Mucosa of rectum (tissue), 2 donors: ENCODE data around the gene SHLD1.
"Not testable (repeated sequence)": the region's sequence is repeated elsewhere in the genome, so short reads cannot be mapped to it uniquely, and the experiment has no call there.

Experiments
- H3K27ac ChIP-seq, 2 donors: one replicate each; pipeline ENCODE4 v1.7.0; 2013; ENCODE audit warnings: inconsistent platforms in 2 of 2, low read depth in 2 of 2, low read length in 2 of 2
- H3K27me3 ChIP-seq, 2 donors: one replicate each; pipeline ENCODE4 v1.7.0; 2013; ENCODE audit warnings: low read length in 2 of 2; ENCODE audit not compliant: control insufficient read depth in 2 of 2, insufficient read depth in 2 of 2
- H3K36me3 ChIP-seq, 2 donors: one replicate each; pipeline ENCODE4 v1.7.0; 2013; ENCODE audit warnings: low read length in 2 of 2; ENCODE audit not compliant: control insufficient read depth in 2 of 2, insufficient read depth in 2 of 2
- H3K4me1 ChIP-seq, 2 donors: one replicate each; pipeline ENCODE4 v1.7.0; 2013; ENCODE audit warnings: low read length in 2 of 2, mild to moderate bottlenecking in 1 of 2; ENCODE audit not compliant: control insufficient read depth in 2 of 2, insufficient read depth in 2 of 2
- H3K4me3 ChIP-seq, 2 donors: one replicate each; pipeline ENCODE4 v1.7.0; 2013; ENCODE audit warnings: low read length in 2 of 2
- H3K9ac ChIP-seq, 2 donors: one replicate each; pipeline ENCODE4 v1.7.0; 2013; ENCODE audit warnings: low read length in 2 of 2, low read depth in 1 of 2, mild to moderate bottlenecking in 1 of 2
- H3K9me3 ChIP-seq, 2 donors: one replicate each; pipeline ENCODE4 v1.7.0; 2013; ENCODE audit warnings: low read length in 2 of 2; ENCODE audit not compliant: control insufficient read depth in 2 of 2
- donor health status: healthy.
- donor health status: Normal muscosa, but diverticular disease.

SHLD1 gene

DNA sequence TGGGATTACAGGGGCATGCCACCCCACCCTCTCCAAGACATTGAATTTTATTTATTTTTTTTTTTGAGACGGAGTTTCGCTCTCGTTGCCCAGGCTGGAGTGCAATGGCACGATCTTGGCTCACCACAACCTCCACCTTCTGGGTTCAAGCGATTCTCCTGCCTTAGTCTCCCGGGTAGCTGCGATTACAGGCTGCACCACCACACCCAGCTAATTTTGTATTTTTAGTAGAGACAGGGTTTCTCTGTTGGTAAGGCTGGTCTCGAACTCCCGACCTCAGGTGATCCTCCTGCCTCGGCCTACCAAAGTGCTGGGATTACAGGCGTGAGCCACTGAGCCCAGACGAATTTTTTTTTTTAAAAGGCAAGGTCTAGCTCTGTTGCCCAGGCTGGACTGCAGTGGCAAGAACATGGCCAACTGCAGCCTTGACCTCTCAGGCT is 669 bp upstream of the SHLD1 start:
- not testable (repeated sequence) for H3K27me3 ChIP-seq, H3K9ac ChIP-seq, H3K27ac ChIP-seq, H3K36me3 ChIP-seq, H3K9me3 ChIP-seq
- H3K4me1 ChIP-seq: peaks cover 2 to 14% of the 10 kb centered on the region in 2 donors
- H3K4me3 ChIP-seq: peak overlapping the region in 1 of 2 donors; percentile 90

GRCh38 chr20:5751856-5752255 is 1.7 kb downstream of the SHLD1 start:
- no peak overlapping the region for H3K27ac ChIP-seq
- H3K4me3 ChIP-seq: no peak overlapping the region
- no peak overlapping the region for H3K9ac ChIP-seq
- H3K36me3 ChIP-seq: no peaks in the 10 kb centered on the region
- no peaks in the 10 kb centered on the region for H3K9me3 ChIP-seq
- H3K27me3 ChIP-seq: no peaks in the 10 kb centered on the region
- H3K4me1 ChIP-seq: peaks cover 2 to 14% of the 10 kb centered on the region in 2 donors

- H3K9me3 ChIP-seq: no peaks in the 10 kb centered on the region
- no peak overlapping the region for H3K4me3 ChIP-seq
- H3K36me3 ChIP-seq: no peaks in the 10 kb centered on the region
- peaks cover 2 to 11% of the 10 kb centered on the region in 2 donors for H3K4me1 ChIP-seq
- H3K9ac ChIP-seq: no peak overlapping the region
- no peak overlapping the region for H3K27ac ChIP-seq
- H3K27me3 ChIP-seq: no peaks in the 10 kb centered on the region
These were observed 3.6 kb downstream of the SHLD1 start for GRCh38 chr20:5753814-5754213.

GRCh38 chr20:5757949-5758348 is 7.7 kb downstream of the SHLD1 start:
- no peak overlapping the region for H3K9ac ChIP-seq
- H3K27me3 ChIP-seq: no peaks in the 10 kb centered on the region
- H3K4me3 ChIP-seq: no peak overlapping the region
- H3K9me3 ChIP-seq: no peaks in the 10 kb centered on the region
- no peaks in the 10 kb centered on the region for H3K4me1 ChIP-seq
- no peak overlapping the region for H3K27ac ChIP-seq
- H3K36me3 ChIP-seq: no peaks in the 10 kb centered on the region

GRCh38 chr20:5766085-5766764 is 16.0 kb downstream of the SHLD1 start:
- Histone ChIP-seq H3K4me1 (no peaks in the 10 kb centered on the region), H3K9me3 (no peaks in the 10 kb centered on the region), H3K36me3 (no peaks in the 10 kb centered on the region), H3K27me3 (no peaks in the 10 kb centered on the region), H3K27ac (no peak overlapping the region), H3K9ac (no peak overlapping the region), H3K4me3 (no peak overlapping the region)

DNA sequence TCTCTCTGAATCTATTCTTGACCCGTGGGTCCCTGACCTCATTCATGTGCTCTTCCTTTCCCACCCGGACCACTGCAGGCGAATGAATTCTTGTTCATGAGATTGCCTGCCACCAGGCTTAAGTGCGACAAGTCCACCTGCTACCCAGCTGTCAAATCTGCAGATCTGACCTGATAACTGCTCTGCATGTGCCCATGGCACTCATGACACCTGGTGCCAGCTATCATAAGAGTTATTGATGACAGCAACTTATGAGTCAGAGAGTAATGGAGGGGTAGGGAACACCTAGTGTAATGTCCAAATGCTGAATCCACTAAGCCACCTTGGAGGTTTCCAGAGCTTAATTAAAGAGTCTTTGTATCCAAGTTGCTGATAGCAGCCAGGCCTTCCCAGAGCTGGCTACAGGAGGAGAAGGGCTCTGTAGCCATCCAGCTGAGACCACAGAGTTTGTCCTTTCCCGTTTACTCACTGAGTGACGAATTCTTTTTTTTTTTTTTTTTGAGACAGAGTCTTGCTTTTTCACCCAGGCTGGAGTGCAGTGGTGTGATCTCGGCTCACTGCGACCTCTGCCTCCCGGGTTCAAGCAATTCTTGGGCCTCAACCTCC is 17.4 kb downstream of the SHLD1 start:
- H3K4me3 ChIP-seq: no peak overlapping the region
- H3K27ac ChIP-seq: no peak overlapping the region
- no peak overlapping the region for H3K9ac ChIP-seq
- no peaks in the 10 kb centered on the region for H3K36me3 ChIP-seq
- H3K27me3 ChIP-seq: no peaks in the 10 kb centered on the region
- no peaks in the 10 kb centered on the region for H3K9me3 ChIP-seq
- H3K4me1 ChIP-seq: no peaks in the 10 kb centered on the region

DNA sequence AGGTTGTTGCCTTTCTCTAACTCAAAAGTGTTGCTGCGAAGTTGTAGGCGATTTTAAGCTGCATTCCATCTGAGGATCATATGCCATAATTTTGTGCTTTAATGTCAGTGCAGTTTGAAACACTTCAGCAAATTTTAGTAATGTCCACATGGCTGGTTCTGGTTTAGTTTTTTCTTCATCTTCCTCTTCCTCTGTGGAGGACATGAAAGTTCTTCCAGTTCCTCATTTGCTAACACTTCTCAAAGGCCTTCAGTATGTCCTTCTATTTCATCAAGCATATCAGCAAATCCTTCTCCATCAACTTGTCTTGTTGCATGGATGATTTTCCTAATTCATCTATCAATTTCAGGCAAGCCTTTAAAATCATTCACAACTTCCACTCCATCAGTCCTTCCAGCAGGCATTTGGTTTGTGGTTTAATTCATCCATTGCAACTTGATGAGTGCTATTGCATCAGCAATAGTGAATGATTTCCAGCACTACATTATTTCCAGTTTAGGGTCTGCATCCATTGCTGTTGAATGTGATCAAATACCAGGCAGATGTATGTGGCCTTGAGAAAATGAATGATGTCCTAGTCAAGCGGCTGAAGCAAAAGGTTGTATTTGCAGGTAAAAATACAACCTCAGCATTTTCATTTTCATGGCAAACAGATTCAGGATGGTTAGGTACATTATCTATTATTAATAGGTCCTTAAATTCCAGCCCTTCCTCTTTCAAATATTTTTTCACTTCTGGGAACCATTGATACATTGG is 20.2 kb downstream of the SHLD1 start:
- no peak overlapping the region for H3K27ac ChIP-seq
- H3K27me3 ChIP-seq: no peaks in the 10 kb centered on the region
- H3K9ac ChIP-seq: no peak overlapping the region
- H3K9me3 ChIP-seq: no peaks in the 10 kb centered on the region
- H3K36me3 ChIP-seq: peaks cover 10 to 15% of the 10 kb centered on the region in 2 donors
- H3K4me3 ChIP-seq: no peak overlapping the region
- H3K4me1 ChIP-seq: no peaks in the 10 kb centered on the region

DNA sequence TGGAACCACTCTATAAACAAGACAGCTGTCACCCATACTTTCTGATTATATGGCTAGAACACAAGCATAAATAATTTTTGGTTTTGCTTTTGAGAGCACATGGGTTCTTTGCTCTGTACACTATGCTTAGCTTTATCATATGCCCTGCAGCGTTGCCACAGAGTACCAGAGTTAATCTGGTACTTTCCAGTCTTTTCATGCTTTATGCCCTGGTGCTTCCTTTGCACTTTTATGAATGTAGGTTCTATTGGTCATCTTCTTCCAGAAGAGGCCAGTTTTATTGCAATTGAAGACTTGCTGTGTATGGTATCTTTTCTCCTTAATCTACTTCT is 20.8 kb downstream of the SHLD1 start:
- Histone ChIP-seq H3K27ac (no peak overlapping the region), H3K27me3 (no peaks in the 10 kb centered on the region), H3K4me3 (no peak overlapping the region), H3K36me3 (peaks cover 10 to 15% of the 10 kb centered on the region in 2 donors), H3K9me3 (no peaks in the 10 kb centered on the region), H3K4me1 (no peaks in the 10 kb centered on the region), H3K9ac (no peak overlapping the region)

GRCh38 chr20:5772704-5773103 is 22.5 kb downstream of the SHLD1 start:
- H3K9me3 ChIP-seq: no peaks in the 10 kb centered on the region
- H3K36me3 ChIP-seq: peaks cover 10 to 15% of the 10 kb centered on the region in 2 donors
- H3K27me3 ChIP-seq: no peaks in the 10 kb centered on the region
- H3K4me3 ChIP-seq: no peak overlapping the region
- H3K4me1 ChIP-seq: no peaks in the 10 kb centered on the region
- H3K9ac ChIP-seq: no peak overlapping the region
- H3K27ac ChIP-seq: no peak overlapping the region

DNA sequence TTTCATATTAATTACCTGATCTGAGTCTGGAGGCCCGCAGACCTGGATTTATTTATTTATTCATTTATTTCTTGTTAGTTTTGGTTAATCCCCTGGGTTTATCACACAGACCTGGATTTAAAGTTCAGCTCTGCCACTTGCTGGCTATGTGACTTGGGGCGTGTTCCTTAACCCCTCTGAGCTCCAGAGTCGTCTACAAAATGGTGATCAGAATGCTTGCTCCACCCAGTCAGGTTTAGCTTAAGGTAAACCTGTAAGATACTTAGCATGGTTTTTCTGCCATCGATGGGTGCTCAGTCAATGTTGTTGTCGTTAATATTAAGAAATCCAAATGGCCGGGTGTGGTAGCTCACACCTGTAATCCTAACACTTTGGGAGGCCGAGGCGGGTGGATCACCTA is 23.4 kb downstream of the SHLD1 start:
- Histone ChIP-seq H3K9ac (no peak overlapping the region), H3K36me3 (peaks cover 10 to 15% of the 10 kb centered on the region in 2 donors), H3K27me3 (no peaks in the 10 kb centered on the region), H3K9me3 (no peaks in the 10 kb centered on the region), H3K4me1 (no peaks in the 10 kb centered on the region), H3K4me3 (no peak overlapping the region), H3K27ac (no peak overlapping the region)
